HEK293T (cell line): ENCODE measurements around the gene SLC1A4.

Source experiments
- BHLHE40 ChIP-seq: fragments of 450-650 bp; IDR thresholded peaks from 2 replicates; pipeline ENCODE4 v1.6.1; 2016; ENCODE audit warnings: mild to moderate bottlenecking, moderate library complexity, borderline replicate concordance
- FOXK2 ChIP-seq: fragments of 450-650 bp; IDR thresholded peaks from 2 replicates; pipeline ENCODE4 v1.6.1; 2016; ENCODE audit warnings: mild to moderate bottlenecking
- FOXM1 ChIP-seq: fragments of 450-650 bp; IDR thresholded peaks from 2 replicates; pipeline ENCODE4 v1.6.1; 2017; ENCODE audit warnings: mild to moderate bottlenecking, borderline replicate concordance
- PKNOX1 ChIP-seq: fragments of 450-650 bp; IDR thresholded peaks from 2 replicates; pipeline ENCODE4 v1.6.1; 2016
- SUZ12 ChIP-seq: fragments of 450-650 bp; IDR thresholded peaks from 2 replicates; pipeline ENCODE4 v1.6.1; 2016; ENCODE audit warnings: mild to moderate bottlenecking

- no peak for TF ChIP-seq SUZ12
- no peak for TF ChIP-seq FOXK2
- no peak for TF ChIP-seq FOXM1
- no peak for TF ChIP-seq PKNOX1
- TF ChIP-seq BHLHE40: no peak
Measured at GRCh38 chr2:65025453-65026123, 36.4 kb downstream of the SLC1A4 start.
